OCI-LY1 (cell line): ENCODE measurements around the gene CBFA2T2.

Source experiments
- EZH2 ChIP-seq: fragments of 200-600 bp; sonication (generic), shearing (Covaris generic); IDR thresholded peaks from 2 replicates; pipeline ENCODE4 v1.8.0; 2017; ENCODE audit warnings: borderline replicate concordance, mixed run types, mild to moderate bottlenecking, antibody characterized with exemption, low read length, moderate library complexity, mixed read lengths
- TF ChIP-seq, protein P1 (sequence below): fragments of 200-600 bp; sonication (generic), shearing (Covaris generic); IDR thresholded peaks from 2 replicates; pipeline ENCODE4 v1.5.1; 2017; ENCODE audit warnings: mild to moderate bottlenecking, antibody characterized with exemption, low read length, moderate library complexity, mixed read lengths

DNA sequence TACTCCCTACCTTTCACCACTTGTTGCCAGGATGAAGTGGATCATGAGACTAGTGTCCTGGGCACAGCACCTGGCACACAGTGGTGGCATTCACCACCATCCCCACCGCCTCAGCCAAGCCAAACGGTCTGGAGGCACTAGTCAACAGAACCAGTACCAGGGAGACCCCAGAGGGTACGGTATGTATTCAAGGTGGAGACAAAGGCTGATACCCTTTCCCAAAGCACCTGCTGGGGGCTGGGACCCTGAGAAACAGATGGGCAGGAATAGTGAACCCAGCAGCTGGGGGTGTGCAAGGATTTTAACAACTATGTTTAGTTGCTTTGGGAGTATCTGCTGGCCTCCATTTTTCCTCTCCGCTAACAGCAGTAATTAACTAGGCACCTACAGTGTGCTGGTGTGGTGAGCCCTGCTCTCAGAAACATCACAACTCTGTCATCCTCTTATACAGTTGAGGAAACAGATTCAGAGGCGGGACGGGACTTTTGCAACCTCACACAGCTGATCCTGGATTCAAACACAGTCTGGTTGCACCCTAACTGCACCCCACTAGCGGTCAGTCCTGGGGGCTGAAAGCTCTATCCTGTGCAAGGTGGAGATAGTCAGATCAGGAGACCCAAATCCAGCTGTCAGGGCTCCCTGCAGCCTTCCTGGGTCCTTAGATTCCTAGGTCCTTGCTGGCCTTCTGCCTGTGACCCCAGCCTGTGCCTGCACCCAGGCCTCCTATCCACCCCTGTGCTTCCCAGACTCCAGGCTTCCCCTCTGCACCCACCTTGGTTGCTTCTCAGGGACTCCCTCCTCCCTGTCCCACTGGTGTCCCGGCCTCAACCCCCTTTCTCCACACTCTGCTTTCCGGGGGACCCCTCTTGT is 47.5 kb upstream of the CBFA2T2 start:
- TF ChIP-seq, protein P1, sequence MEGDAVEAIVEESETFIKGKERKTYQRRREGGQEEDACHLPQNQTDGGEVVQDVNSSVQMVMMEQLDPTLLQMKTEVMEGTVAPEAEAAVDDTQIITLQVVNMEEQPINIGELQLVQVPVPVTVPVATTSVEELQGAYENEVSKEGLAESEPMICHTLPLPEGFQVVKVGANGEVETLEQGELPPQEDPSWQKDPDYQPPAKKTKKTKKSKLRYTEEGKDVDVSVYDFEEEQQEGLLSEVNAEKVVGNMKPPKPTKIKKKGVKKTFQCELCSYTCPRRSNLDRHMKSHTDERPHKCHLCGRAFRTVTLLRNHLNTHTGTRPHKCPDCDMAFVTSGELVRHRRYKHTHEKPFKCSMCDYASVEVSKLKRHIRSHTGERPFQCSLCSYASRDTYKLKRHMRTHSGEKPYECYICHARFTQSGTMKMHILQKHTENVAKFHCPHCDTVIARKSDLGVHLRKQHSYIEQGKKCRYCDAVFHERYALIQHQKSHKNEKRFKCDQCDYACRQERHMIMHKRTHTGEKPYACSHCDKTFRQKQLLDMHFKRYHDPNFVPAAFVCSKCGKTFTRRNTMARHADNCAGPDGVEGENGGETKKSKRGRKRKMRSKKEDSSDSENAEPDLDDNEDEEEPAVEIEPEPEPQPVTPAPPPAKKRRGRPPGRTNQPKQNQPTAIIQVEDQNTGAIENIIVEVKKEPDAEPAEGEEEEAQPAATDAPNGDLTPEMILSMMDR = no peak
- TF ChIP-seq EZH2 = no peak
